Ramos (cell line): Measurements from ENCODE around the gene GARIN5A.

Experiments used
- in situ Hi-C: fragments of 300-500 bp; cut with MboI; formaldehyde crosslinking; loops from one replicate; pipeline ENCODE4 v1.14.3; 2022; ENCODE audit warnings: low sequenced_read_pairs; ENCODE audit not compliant: unreplicated experiment

GARIN5A gene

GRCh38 chr19:50467566-50467965, 9.1 kb downstream of the GARIN5A start:
- in situ Hi-C loops, result loop anchor here (10.0 kb wide), 1 partner anchor 213 kb away; no protein-coding TSS in a partner anchor

GRCh38 chr19:50466706-50467039, 10.0 kb downstream of the GARIN5A start:
- in situ Hi-C loops, result loop anchor here (10.0 kb wide), 1 partner anchor 212 kb away; no protein-coding TSS in a partner anchor

GRCh38 chr19:50465986-50466705, 10.5 kb downstream of the GARIN5A start:
- in situ Hi-C loops, result loop anchor here (10.0 kb wide), 1 partner anchor 211 kb away; no protein-coding TSS in a partner anchor

GRCh38 chr19:50465000-50465399, 11.6 kb downstream of the GARIN5A start:
- in situ Hi-C loops, result loop anchor here (5.0 to 10.0 kb wide), 2 partner anchors 98 to 210 kb away; partner anchors contain the start of gene NAPSA

GRCh38 chr19:50464348-50464747, 12.3 kb downstream of the GARIN5A start:
- in situ Hi-C loops, result loop anchor here (5.0 to 10.0 kb wide), 2 partner anchors 97 to 210 kb away; partner anchors contain the start of gene NAPSA

GRCh38 chr19:50462970-50463369, 13.7 kb downstream of the GARIN5A start:
- in situ Hi-C loops, result loop anchor here (5.0 to 10.0 kb wide), 2 partner anchors 96 to 208 kb away; partner anchors contain the start of gene NAPSA

- in situ Hi-C loops, result loop anchor here (5.0 to 10.0 kb wide), 2 partner anchors 94 to 206 kb away; partner anchors contain the start of gene NAPSA
Observed at GRCh38 chr19:50461066-50461875, 15.4 kb downstream of the GARIN5A start.

- in situ Hi-C loops, result loop anchor here (5.0 to 10.0 kb wide), 2 partner anchors 93 to 205 kb away; partner anchors contain the start of gene NAPSA
Observed at GRCh38 chr19:50460161-50460765, 16.4 kb downstream of the GARIN5A start.

GRCh38 chr19:50459638-50460037, 17.0 kb downstream of the GARIN5A start:
- in situ Hi-C loops, result loop anchor here (5.0 to 10.0 kb wide), 2 partner anchors 92 to 205 kb away; partner anchors contain the start of gene NAPSA

GRCh38 chr19:50459067-50459456, 17.6 kb downstream of the GARIN5A start:
- in situ Hi-C loops, result no loop called here

- in situ Hi-C loops, result no loop called here
Observed at GRCh38 chr19:50458396-50459066, 18.1 kb downstream of the GARIN5A start.

- in situ Hi-C loops, result no loop called here
Observed at GRCh38 chr19:50457300-50457699, 19.3 kb downstream of the GARIN5A start.

- in situ Hi-C loops, result no loop called here
Observed at GRCh38 chr19:50455992-50456391, 20.7 kb downstream of the GARIN5A start.

- in situ Hi-C loops, result no loop called here
Observed at GRCh38 chr19:50453243-50453642, 23.4 kb downstream of the GARIN5A start.

- in situ Hi-C loops, result no loop called here
Observed at GRCh38 chr19:50451223-50451534, 25.5 kb downstream of the GARIN5A start.

GRCh38 chr19:50450369-50451222, 26.1 kb downstream of the GARIN5A start:
- in situ Hi-C loops, result no loop called here

GRCh38 chr19:50449236-50449899, 27.3 kb downstream of the GARIN5A start:
- in situ Hi-C loops, result no loop called here

- in situ Hi-C loops, result no loop called here
Observed at GRCh38 chr19:50447750-50448149, 28.9 kb downstream of the GARIN5A start.

GRCh38 chr19:50447053-50447452, 29.6 kb downstream of the GARIN5A start:
- in situ Hi-C loops, result no loop called here
